HepG2 (cell line): ENCODE measurements around the gene GPLD1. TPM values are rescaled to one million over a fixed set of nuclear protein-coding genes. Genes with fewer than 3 reads are reported as not detected.
A peak's percentile ranks its signal among the peaks of the same experiment; 100 is the strongest.

Experiments
- ATF1 ChIP-seq: IDR thresholded peaks from 2 replicates; pipeline ENCODE4 v1.6.1; 2016; ENCODE audit warnings: mild to moderate bottlenecking, control low read depth
- EP300 ChIP-seq, 3 experiments: sonication (generic) in 1 of 3; formaldehyde crosslinking in 1 of 3; IDR thresholded peaks; 2 replicates each; pipeline versions ENCODE4 v1.5.1 to v1.6.1; 2011 to 2020; ENCODE audit warnings: low read depth in 2 of 3, low read length in 2 of 3, borderline replicate concordance in 1 of 3, improper control_type of control experiment in 1 of 3, mild to moderate bottlenecking in 1 of 3, missing genetic modification reagents in 1 of 3, moderate library complexity in 1 of 3
- GPN1 ChIP-seq: sonication (generic); formaldehyde crosslinking; IDR thresholded peaks from 2 replicates; pipeline ENCODE4 v1.5.1; 2020; ENCODE audit warnings: missing genetic modification reagents, borderline replicate concordance
- HDAC2 ChIP-seq: sonication (generic); formaldehyde crosslinking; IDR thresholded peaks from 2 replicates; pipeline ENCODE4 v1.4.0; 2020; ENCODE audit warnings: missing genetic modification reagents
- KDM5B ChIP-seq: sonication (generic); formaldehyde crosslinking; IDR thresholded peaks from 2 replicates; pipeline ENCODE4 v1.4.0; 2020; ENCODE audit warnings: missing genetic modification reagents, mild to moderate bottlenecking, borderline replicate concordance
- MIER2 ChIP-seq: IDR thresholded peaks from 2 replicates; pipeline ENCODE4 v1.6.1; 2016; ENCODE audit warnings: missing biosample characterization, missing genetic modification reagents
- NFKB2 ChIP-seq: sonication (generic); formaldehyde crosslinking; IDR thresholded peaks from 2 replicates; pipeline ENCODE4 v1.4.0; 2020; ENCODE audit warnings: missing genetic modification reagents, borderline replicate concordance
- ZNF256 ChIP-seq: sonication (generic); formaldehyde crosslinking; conservative IDR thresholded peaks from 2 replicates; pipeline ENCODE4 v1.4.0; 2020; ENCODE audit warnings: missing genetic modification reagents
- ZNF296 ChIP-seq: sonication (generic); formaldehyde crosslinking; conservative IDR thresholded peaks from 2 replicates; pipeline ENCODE4 v1.5.0; 2020; ENCODE audit warnings: mild to moderate bottlenecking, missing genetic modification reagents
- ZNF547 ChIP-seq: sonication (generic); formaldehyde crosslinking; IDR thresholded peaks from 2 replicates; pipeline ENCODE4 v1.5.1; 2020; ENCODE audit warnings: mild to moderate bottlenecking, missing genetic modification reagents
- ZNF816 ChIP-seq: sonication (generic); formaldehyde crosslinking; IDR thresholded peaks from 2 replicates; pipeline ENCODE4 v1.8.0; 2022; ENCODE audit warnings: missing genetic modification reagents, mild to moderate bottlenecking, borderline replicate concordance
- polyA plus RNA-seq, 8 experiments: library from polyadenylated mRNA; depleted of rRNA in 3 of 8; stranded (reverse) in 7 of 8; unstranded in 1 of 8; fragments of >200 nt; fragmentation: Illumina TruSeq in 4 of 8; extraction: Trizol in 4 of 8; gene quantifications; 2 replicates each; pipeline versions ENCODE4 v1.2.1 to v1.2.3, GENCODE V29; 2011 to 2016; ENCODE audit warnings: low read depth in 4 of 8, missing spikeins in 1 of 8, mixed read lengths in 1 of 8; ENCODE audit not compliant: insufficient read depth in 1 of 8
- total RNA-seq, 5 experiments: library from RNA; depleted of rRNA; stranded (reverse); fragments of >200 nt; fragmentation: Illumina TruSeq; extraction: Trizol; gene quantifications; 2 replicates each; pipeline ENCODE4 v1.2.3, GENCODE V29; 2016; ENCODE audit warnings: low read depth in 1 of 5
- TF ChIP-seq, protein P1 (sequence below): IDR thresholded peaks from 2 replicates; pipeline ENCODE4 v1.4.0; 2020; ENCODE audit warnings: mild to moderate bottlenecking, missing genetic modification reagents
- TF ChIP-seq, protein P2 (sequence below): sonication (generic); formaldehyde crosslinking; IDR thresholded peaks from 2 replicates; pipeline ENCODE4 v1.4.0; 2020; ENCODE audit warnings: missing genetic modification reagents, borderline replicate concordance
- TF ChIP-seq, protein P3 (sequence below): sonication (generic); formaldehyde crosslinking; IDR thresholded peaks from 2 replicates; pipeline ENCODE4 v1.4.0; 2020; ENCODE audit warnings: missing genetic modification reagents, borderline replicate concordance

GPLD1 gene
- total and polyA plus RNA-seq, 2 of the 13 experiments (the other 11 are each of a cell fraction or from before 2014, with no cell fraction given), result 6.2 to 7.6 TPM

DNA sequence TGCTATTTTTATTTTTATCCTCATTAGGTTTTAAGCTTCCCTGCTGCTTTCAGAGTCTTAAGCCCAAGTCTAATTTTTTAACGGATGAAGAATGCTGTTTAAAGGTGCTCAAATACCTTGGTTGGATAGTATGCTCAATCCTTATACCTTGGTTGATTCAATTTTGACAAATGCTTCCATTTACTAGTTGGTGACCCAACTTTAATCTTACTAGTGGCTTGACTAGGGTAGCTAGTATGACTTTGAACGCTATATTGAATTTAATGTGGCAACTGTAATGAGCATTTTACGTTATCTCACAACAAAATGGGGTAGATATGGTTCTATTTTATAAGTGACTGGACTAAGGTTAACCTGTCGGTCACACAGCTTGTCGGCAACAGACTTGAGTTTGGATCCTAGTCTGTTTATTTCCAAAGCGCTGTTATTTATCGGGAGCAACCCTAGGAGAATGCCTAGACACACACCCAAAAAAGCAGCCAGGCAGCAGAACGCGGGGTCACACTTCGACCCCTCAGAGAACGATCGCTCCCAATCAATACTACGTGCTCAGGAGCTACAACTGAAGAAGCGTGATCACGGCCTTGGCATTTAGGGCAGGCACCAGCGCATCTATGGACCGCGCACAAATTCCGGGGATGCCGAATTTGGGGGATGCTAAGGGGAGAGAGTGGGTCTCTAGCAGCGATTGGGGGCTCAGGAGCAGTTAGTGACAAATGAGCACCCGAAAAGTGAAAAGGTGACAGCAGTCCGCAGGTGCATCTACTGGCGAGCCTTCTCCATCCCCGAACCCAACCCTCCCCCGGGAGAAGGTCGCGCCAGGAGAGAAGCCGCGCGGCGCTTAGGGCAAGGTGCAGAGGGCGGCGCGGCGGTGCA, 4.8 kb upstream of the GPLD1 start (continued):
- TF ChIP-seq, protein P1, sequence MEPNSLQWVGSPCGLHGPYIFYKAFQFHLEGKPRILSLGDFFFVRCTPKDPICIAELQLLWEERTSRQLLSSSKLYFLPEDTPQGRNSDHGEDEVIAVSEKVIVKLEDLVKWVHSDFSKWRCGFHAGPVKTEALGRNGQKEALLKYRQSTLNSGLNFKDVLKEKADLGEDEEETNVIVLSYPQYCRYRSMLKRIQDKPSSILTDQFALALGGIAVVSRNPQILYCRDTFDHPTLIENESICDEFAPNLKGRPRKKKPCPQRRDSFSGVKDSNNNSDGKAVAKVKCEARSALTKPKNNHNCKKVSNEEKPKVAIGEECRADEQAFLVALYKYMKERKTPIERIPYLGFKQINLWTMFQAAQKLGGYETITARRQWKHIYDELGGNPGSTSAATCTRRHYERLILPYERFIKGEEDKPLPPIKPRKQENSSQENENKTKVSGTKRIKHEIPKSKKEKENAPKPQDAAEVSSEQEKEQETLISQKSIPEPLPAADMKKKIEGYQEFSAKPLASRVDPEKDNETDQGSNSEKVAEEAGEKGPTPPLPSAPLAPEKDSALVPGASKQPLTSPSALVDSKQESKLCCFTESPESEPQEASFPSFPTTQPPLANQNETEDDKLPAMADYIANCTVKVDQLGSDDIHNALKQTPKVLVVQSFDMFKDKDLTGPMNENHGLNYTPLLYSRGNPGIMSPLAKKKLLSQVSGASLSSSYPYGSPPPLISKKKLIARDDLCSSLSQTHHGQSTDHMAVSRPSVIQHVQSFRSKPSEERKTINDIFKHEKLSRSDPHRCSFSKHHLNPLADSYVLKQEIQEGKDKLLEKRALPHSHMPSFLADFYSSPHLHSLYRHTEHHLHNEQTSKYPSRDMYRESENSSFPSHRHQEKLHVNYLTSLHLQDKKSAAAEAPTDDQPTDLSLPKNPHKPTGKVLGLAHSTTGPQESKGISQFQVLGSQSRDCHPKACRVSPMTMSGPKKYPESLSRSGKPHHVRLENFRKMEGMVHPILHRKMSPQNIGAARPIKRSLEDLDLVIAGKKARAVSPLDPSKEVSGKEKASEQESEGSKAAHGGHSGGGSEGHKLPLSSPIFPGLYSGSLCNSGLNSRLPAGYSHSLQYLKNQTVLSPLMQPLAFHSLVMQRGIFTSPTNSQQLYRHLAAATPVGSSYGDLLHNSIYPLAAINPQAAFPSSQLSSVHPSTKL (CRISPR knock-in tag), result no peak
- 0 out of 2 replicates have a peak, but pooled peaks have one; percentile 65 for TF ChIP-seq ZNF296 (CRISPR knock-in tag)
- TF ChIP-seq EP300 (IDR thresholded peaks at IDR 0.05; ENCODE audit: low read depth in 2 of 2, low read length in 2 of 2), result no peak
- 0 out of 2 replicates have a peak, but pooled peaks have one; percentile 23 for TF ChIP-seq EP300 (CRISPR knock-in tag; IDR thresholded peaks at IDR 0.05; ENCODE audit: borderline replicate concordance)
- TF ChIP-seq NFKB2 (CRISPR knock-in tag), result no peak
- no peak for TF ChIP-seq KDM5B (CRISPR knock-in tag)
- TF ChIP-seq ZNF547 (CRISPR knock-in tag), result no peak
- TF ChIP-seq HDAC2 (CRISPR knock-in tag), result peak; percentile 77; the same call in 1 of the 2 replicates
- TF ChIP-seq, protein P2, sequence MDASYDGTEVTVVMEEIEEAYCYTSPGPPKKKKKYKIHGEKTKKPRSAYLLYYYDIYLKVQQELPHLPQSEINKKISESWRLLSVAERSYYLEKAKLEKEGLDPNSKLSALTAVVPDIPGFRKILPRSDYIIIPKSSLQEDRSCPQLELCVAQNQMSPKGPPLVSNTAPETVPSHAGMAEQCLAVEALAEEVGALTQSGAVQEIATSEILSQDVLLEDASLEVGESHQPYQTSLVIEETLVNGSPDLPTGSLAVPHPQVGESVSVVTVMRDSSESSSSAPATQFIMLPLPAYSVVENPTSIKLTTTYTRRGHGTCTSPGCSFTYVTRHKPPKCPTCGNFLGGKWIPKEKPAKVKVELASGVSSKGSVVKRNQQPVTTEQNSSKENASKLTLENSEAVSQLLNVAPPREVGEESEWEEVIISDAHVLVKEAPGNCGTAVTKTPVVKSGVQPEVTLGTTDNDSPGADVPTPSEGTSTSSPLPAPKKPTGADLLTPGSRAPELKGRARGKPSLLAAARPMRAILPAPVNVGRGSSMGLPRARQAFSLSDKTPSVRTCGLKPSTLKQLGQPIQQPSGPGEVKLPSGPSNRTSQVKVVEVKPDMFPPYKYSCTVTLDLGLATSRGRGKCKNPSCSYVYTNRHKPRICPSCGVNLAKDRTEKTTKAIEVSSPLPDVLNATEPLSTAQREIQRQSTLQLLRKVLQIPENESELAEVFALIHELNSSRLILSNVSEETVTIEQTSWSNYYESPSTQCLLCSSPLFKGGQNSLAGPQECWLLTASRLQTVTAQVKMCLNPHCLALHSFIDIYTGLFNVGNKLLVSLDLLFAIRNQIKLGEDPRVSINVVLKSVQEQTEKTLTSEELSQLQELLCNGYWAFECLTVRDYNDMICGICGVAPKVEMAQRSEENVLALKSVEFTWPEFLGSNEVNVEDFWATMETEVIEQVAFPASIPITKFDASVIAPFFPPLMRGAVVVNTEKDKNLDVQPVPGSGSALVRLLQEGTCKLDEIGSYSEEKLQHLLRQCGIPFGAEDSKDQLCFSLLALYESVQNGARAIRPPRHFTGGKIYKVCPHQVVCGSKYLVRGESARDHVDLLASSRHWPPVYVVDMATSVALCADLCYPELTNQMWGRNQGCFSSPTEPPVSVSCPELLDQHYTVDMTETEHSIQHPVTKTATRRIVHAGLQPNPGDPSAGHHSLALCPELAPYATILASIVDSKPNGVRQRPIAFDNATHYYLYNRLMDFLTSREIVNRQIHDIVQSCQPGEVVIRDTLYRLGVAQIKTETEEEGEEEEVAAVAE (CRISPR knock-in tag), result peak; percentile 33; the same call in 1 of the 2 replicates
- TF ChIP-seq MIER2 (CRISPR knock-in tag), result no peak; the same call in 1 of the 2 replicates
- TF ChIP-seq ATF1 (CRISPR knock-in tag), result no peak
- no peak for TF ChIP-seq GPN1
- TF ChIP-seq ZNF816 (CRISPR knock-in tag), result 0 out of 2 replicates have a peak, but pooled peaks have one; percentile 3
- TF ChIP-seq, protein P3, sequence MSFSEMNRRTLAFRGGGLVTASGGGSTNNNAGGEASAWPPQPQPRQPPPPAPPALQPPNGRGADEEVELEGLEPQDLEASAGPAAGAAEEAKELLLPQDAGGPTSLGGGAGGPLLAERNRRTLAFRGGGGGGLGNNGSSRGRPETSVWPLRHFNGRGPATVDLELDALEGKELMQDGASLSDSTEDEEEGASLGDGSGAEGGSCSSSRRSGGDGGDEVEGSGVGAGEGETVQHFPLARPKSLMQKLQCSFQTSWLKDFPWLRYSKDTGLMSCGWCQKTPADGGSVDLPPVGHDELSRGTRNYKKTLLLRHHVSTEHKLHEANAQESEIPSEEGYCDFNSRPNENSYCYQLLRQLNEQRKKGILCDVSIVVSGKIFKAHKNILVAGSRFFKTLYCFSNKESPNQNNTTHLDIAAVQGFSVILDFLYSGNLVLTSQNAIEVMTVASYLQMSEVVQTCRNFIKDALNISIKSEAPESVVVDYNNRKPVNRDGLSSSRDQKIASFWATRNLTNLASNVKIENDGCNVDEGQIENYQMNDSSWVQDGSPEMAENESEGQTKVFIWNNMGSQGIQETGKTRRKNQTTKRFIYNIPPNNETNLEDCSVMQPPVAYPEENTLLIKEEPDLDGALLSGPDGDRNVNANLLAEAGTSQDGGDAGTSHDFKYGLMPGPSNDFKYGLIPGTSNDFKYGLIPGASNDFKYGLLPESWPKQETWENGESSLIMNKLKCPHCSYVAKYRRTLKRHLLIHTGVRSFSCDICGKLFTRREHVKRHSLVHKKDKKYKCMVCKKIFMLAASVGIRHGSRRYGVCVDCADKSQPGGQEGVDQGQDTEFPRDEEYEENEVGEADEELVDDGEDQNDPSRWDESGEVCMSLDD (CRISPR knock-in tag), result no peak
- TF ChIP-seq ZNF256 (CRISPR knock-in tag), result no peak
